Right ventricle myocardium superior (tissue), 1 donor: ENCODE measurements around the gene LMO4. TPM values are rescaled to one million over a fixed set of nuclear protein-coding genes. Genes with fewer than 3 reads are reported as not detected.
A peak's percentile ranks its signal among the peaks of the same experiment; 100 is the strongest.

ENCODE experiments used
- ATAC-seq: fragments of 200-7000 bp; cut with Tn5 transposase; one replicate; pipeline ENCODE4 v1.9.1; 2020; ENCODE audit warnings: mild to moderate bottlenecking; ENCODE audit not compliant: poor library complexity
- DNase-seq: peaks from one replicate; pipeline ENCODE4 v3.0.0-alpha.2; 2020
- intact Hi-C: fragments of 100-400 bp; cut with DNase I; formaldehyde crosslinking; loops from one replicate; pipeline ENCODE4 v1.11.2; 2022
- long read RNA-seq: library from polyadenylated mRNA; unstranded; transcript quantifications from one replicate; pipeline ENCODE4 v2.0.0, GENCODE V29; 2021
- total RNA-seq: library from RNA; stranded (reverse); fragmentation: NEBNext Ultra II Directional; extraction: Animal tissue kit (Norgen Biotek cat#: 25700); gene quantifications from one replicate; pipeline ENCODE4 v1.2.1, GENCODE V29; 2021
- donor health status: DM: no; HTN: yes; CAD: no; lungs with severe emphysema.

Gene LMO4, protein sequence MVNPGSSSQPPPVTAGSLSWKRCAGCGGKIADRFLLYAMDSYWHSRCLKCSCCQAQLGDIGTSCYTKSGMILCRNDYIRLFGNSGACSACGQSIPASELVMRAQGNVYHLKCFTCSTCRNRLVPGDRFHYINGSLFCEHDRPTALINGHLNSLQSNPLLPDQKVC
- 42.0 TPM for total RNA-seq
- long read RNA-seq, full-length matches to known transcripts = 16 of 19 reads
- long read RNA-seq, partial matches to known transcripts = 0 of 19 reads
- long read RNA-seq, other reads (novel, unspliced or antisense) = 3 of 19 reads

GRCh38 chr1:87328272-87329050 lies at the start of gene LMO4:
LMO4 (plus strand) TSS chr1:87328880; CDS start chr1:87332016, 3,136 bp downstream.
- peak; percentile 97 for DNase-seq
- intact Hi-C loops = loop anchor here (5.0 to 10.0 kb wide), 2 partner anchors 629 to 736 kb away; no protein-coding TSS in a partner anchor

DNA sequence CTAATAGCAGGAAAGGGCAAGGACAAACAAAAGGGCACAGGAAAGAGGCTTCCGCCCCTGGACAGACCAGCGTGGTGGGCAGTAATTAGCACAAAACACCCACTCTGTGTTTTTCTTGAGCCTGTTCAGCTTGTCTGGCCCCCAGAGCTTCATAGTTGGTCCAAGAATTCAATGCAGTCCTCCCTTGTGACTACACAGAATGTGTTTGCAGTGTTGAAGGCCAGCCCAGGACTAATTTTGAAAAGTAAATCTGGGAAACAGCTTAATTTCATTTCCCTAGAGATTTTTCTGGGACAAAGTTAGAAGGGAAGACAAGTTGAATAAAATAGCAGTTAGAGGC lies 49.2 kb upstream of the LMO4 start:
- intact Hi-C loops = no loop called here
- ATAC-seq = peak; percentile 88
- DNase-seq = no peak

More at GRCh38 chr1:87328272-87329050, at the start of gene LMO4:
- peak; percentile 85 for ATAC-seq

DNA sequence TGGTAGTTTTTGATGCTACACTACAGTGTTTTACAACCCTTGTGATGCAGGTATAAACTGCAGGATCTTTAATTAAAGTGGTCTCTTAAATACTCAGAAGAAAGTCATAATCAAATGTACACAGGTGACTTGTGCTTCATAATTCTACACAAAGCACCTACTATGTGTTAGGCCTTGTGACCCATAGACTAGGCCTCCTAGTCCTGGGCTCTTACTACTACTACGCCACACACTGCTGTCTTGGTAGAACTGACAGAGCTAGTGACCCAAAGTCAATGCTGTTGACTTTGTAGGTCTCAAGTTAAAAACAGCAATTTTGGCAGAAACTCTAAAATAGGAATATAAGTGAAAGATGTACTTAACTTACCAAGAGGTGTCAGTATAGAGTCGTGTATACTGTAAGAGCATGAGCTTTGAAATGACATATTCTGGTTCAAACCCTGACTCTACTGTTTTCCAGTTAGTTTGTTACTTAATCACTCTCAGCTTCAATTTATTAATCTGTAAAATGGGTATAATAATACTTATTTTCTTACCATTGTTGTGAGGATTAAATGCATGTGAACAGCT lies 48.6 kb upstream of the LMO4 start:
- ATAC-seq = no peak
- intact Hi-C loops = loop anchor here (10.0 kb wide), 1 partner anchor 135 kb away; no protein-coding TSS in a partner anchor
- no peak for DNase-seq

GRCh38 chr1:87284456-87285240 lies 44.0 kb upstream of the LMO4 start:
- ATAC-seq (no peak), DNase-seq (no peak)
- intact Hi-C loops = loop anchor here (10.0 kb wide), 1 partner anchor 140 kb away; no protein-coding TSS in a partner anchor

DNA sequence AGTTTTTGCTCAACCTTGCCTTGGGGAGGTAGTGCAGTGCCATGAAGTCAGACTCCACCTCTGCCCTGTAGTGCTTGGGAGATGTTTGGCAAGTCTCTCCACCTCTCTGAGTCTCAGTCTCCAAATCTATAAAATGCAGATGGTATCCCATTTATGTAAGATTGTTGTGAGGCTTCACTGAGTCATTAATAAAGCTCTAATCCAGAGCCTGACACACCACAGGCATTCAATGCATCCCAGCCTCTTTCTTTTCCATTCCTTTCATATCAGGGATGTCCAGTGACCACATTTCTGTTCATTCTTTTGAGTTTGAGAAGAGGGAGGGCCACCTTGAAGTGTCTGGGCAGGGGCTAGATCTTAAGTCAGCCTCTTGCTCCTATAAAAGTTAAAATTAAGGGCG lies 37.6 kb upstream of the LMO4 start:
- ATAC-seq = no peak
- no peak for DNase-seq
- intact Hi-C loops = loop anchor here (5.0 to 10.0 kb wide), 3 partner anchors 664 to 1014 kb away; no protein-coding TSS in a partner anchor

DNA sequence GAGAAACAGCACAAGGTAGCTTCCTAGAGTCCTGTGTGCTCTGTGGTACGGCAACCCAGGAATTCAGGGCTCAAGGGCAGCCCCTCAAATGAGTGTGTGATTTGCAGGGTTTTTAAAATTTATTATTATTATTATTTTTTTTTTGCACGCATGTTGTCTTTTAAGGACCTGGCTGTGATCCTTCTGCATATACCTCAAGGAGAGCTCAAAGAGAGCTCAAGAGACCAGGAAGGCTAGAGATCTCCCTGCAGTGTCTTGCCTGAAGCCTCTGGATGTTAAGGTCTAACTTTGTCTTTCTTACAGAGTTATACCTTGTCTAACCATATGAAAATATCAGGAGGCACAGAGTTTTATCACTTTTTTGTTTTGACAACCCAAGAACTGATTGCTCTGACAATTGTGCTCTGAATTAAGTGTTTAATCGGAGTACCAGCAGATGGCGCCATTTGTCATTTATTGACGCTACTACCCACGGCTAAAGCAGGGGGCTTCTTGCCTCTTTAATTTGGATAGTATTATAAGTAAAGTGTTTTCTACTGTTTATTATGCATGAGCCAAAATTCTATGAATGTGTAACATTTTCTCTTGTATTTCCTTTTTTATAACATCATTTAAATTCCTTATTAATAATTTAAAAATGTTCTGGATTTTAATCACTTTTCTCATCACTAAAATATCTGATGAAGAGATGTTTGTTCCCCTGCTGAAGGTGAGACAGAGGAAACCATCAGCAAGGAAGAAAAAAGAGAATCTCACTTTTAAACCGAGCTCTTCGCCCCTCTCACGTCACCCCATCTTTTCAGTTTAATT lies 35.8 kb upstream of the LMO4 start:
- intact Hi-C loops = loop anchor here (5.0 to 10.0 kb wide), 3 partner anchors 662 to 1012 kb away; no protein-coding TSS in a partner anchor
- DNase-seq = no peak
- peak; percentile 88 for ATAC-seq

DNA sequence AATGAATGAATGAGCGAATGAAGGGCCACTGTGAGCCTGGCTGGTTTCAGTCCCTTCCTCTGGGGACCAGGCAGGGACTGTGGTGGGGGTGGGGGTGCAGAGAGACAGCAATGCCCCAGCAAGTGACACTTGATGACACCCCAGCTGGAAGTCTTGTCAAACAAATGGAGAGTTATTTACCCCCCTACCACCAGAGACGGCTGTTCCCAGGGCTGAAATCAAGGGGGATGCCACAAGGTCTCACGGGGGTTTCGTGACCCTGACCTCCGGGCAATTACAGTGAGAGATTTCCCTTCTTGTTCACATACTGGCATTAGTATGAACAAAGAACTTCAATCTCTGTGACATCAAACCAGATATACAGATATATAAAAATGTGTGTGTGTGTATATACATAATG lies 34.0 kb upstream of the LMO4 start:
- ATAC-seq = no peak
- DNase-seq = no peak
- intact Hi-C loops = loop anchor here (5.0 to 10.0 kb wide), 3 partner anchors 660 to 1010 kb away; no protein-coding TSS in a partner anchor

GRCh38 chr1:87295445-87296110 lies 33.1 kb upstream of the LMO4 start:
- intact Hi-C loops = loop anchor here (10.0 kb wide), 2 partner anchors 659 to 1009 kb away; no protein-coding TSS in a partner anchor
- no peak for ATAC-seq
- DNase-seq = no peak

- intact Hi-C loops = loop anchor here (10.0 kb wide), 2 partner anchors 659 to 1009 kb away; no protein-coding TSS in a partner anchor
- DNase-seq = no peak
- no peak for ATAC-seq
These were observed 32.5 kb upstream of the LMO4 start for GRCh38 chr1:87296206-87296605.

DNA sequence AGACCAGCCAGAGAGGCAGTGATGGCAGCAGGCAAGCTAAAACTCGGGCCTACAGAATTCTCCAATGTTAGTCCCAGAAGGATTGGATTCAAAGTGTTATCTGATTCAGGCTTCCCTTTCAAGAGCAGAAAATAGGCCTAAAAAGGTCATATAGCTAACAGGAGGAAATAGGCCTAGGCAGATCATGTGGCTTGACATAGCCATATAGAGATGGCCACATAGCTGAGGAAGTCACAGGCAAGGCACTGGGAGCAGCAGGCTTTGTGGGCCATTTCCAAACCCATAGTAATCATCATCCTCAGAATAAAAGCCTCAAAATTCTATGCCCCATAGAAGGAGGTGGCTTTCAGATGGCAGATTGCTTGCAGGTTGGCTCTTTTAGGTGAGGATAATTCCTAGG lies 29.0 kb upstream of the LMO4 start:
- ATAC-seq = no peak
- intact Hi-C loops = loop anchor here (10.0 kb wide), 2 partner anchors 655 to 1005 kb away; no protein-coding TSS in a partner anchor
- no peak for DNase-seq

GRCh38 chr1:87300628-87301027 lies 28.1 kb upstream of the LMO4 start:
- intact Hi-C loops = no loop called here
- DNase-seq (no peak), ATAC-seq (no peak)

- DNase-seq (no peak), ATAC-seq (no peak)
- intact Hi-C loops = no loop called here
These were observed 23.5 kb upstream of the LMO4 start for GRCh38 chr1:87305151-87305550.

DNA sequence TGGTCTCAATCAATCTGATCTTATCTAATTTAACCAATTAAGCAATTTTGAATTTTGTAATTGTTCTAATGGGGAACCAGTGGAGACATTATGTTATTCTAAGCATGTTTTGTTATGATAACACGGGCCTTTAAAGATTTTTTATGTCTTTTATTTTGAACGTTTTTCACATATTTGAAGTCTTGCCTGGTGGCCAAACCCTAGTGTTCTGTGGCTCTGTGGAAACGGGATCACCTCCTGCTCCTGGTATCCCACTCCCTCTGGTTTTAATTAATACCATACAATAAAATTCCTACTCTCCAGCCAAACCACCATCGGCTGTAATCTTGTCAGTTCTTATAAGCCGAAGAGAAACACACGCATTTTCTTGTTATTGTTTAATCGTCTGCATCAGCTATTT lies 22.9 kb upstream of the LMO4 start:
- DNase-seq = no peak
- intact Hi-C loops = no loop called here
- ATAC-seq = no peak

DNA sequence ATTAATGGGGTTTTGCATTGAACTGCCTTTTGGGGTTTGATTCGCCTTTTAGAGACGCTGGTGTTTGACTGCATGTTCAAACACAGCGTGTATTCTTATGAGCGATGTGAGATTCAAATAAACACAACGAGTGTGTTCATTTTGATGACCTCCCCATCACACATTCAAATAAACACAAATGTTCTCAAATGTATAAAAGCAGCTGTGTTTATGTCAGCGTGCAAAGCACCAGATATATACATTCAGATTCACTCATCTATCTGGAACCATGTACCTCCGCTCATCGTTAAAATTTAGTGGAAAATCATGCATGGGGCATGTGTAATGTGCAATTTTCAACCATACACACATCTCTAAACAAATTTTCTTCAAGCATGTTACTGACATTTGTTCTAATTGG lies 21.4 kb upstream of the LMO4 start:
- no peak for DNase-seq
- intact Hi-C loops = no loop called here
- no peak for ATAC-seq

GRCh38 chr1:87307931-87308330 lies 20.7 kb upstream of the LMO4 start:
- intact Hi-C loops = no loop called here
- ATAC-seq (no peak), DNase-seq (no peak)

GRCh38 chr1:87314091-87314490 lies 14.6 kb upstream of the LMO4 start:
- DNase-seq (no peak), ATAC-seq (no peak)
- intact Hi-C loops = no loop called here

GRCh38 chr1:87318056-87318650 lies 10.5 kb upstream of the LMO4 start:
- ATAC-seq = no peak
- intact Hi-C loops = no loop called here
- no peak for DNase-seq
